ENCODE measurements around the gene SPATA2.

SPATA2 gene

GRCh38 chr20:49858076-49858585, 57.2 kb downstream of the SPATA2 start:
- no peak for DNase-seq (ENCODE audit: low spot score)

GRCh38 chr20:49856904-49857303, 58.4 kb downstream of the SPATA2 start:
- no peak for DNase-seq (ENCODE audit: low spot score)

GRCh38 chr20:49854190-49854875, 61.0 kb downstream of the SPATA2 start:
- DNase-seq (ENCODE audit: low spot score) = no peak

- DNase-seq (ENCODE audit: low spot score) = peak; percentile 79
These were observed 61.7 kb downstream of the SPATA2 start for GRCh38 chr20:49853640-49854039.

All from AG08395 (cell line).